ENCODE data around the gene YWHAH. TPM values are rescaled to one million over a fixed set of nuclear protein-coding genes. Genes with fewer than 3 reads are reported as not detected.

YWHAH gene
- total RNA-seq, 2 experiments from 2014 or later = 115 to 118 TPM

GRCh38 chr22:31909977-31910376 is 34.4 kb upstream of the YWHAH start:
- intact Hi-C loops (cut with micrococcal nuclease) = no loop called here
- no peak overlapping the region for H3K4me3 Mint-ChIP-seq
- H3K9me3 Mint-ChIP-seq = no peaks in the 10 kb centered on the region
- H3K27me3 Mint-ChIP-seq (ENCODE audit: low read depth) = no peaks in the 10 kb centered on the region
- peaks cover 10% of the 10 kb centered on the region for H3K36me3 Mint-ChIP-seq (ENCODE audit: low read depth)
- DNase-seq = no peak
- no peak overlapping the region for H3K27ac Mint-ChIP-seq
- H3K4me1 Mint-ChIP-seq (ENCODE audit: low read depth) = no peaks in the 10 kb centered on the region
- CTCF ChIA-PET = no interaction called here

DNA sequence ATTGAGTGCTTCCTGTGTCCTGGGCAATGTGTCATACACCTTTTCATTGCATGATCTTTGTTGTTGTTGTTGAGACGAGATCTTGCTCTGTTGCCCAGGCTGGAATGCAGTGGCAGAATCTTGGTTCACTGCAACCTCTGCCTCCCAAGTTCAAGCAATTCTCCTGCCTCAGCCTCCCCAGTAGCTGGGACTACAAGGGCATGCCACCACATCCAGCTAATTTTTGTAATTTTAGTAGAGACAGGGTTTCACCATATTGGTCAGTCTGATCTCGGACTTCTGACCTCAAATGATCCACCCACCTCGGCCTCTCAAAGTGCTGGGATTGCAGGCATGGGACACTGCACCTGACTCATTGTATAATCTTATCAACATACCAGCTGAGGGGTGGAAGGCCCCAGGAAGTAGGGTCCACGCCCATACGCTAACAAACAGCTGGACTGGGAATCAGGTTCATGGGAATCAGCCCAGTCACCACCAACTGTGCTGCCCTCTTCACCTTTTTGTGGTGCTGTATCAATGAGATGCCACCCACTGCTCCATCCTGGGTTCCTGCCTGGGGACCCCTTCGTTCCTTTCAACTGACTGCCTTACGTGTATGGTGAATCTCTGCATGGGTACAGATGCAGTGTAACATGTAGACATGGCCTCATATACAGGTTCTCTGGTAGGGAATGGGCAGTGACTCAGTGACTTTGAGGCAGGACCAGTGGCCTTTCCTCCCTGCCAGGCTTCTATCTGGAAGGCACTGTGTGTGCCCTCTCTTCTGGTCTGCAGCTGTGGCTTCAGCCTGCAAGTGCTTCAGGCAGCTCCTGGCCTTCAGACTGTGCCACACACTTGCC is 32.5 kb upstream of the YWHAH start:
- no peak for DNase-seq
- intact Hi-C loops (cut with micrococcal nuclease) = no loop called here
- H3K4me1 Mint-ChIP-seq (ENCODE audit: low read depth) = no peaks in the 10 kb centered on the region
- H3K27me3 Mint-ChIP-seq (ENCODE audit: low read depth) = no peaks in the 10 kb centered on the region
- peaks cover 6% of the 10 kb centered on the region for H3K36me3 Mint-ChIP-seq (ENCODE audit: low read depth)
- H3K27ac Mint-ChIP-seq = no peak overlapping the region
- CTCF ChIA-PET = interaction anchor here (1.5 kb wide), 1 partner anchor 59 kb away, joined by 5 read pairs; no protein-coding TSS in a partner anchor
- H3K9me3 Mint-ChIP-seq = no peaks in the 10 kb centered on the region
- no peak overlapping the region for H3K4me3 Mint-ChIP-seq

- H3K27ac Mint-ChIP-seq = no peak overlapping the region
- intact Hi-C loops (cut with micrococcal nuclease) = no loop called here
- H3K27me3 Mint-ChIP-seq (ENCODE audit: low read depth) = no peaks in the 10 kb centered on the region
- H3K4me3 Mint-ChIP-seq = no peak overlapping the region
- CTCF ChIA-PET = no interaction called here
- H3K9me3 Mint-ChIP-seq = no peaks in the 10 kb centered on the region
- no peak for DNase-seq
- H3K36me3 Mint-ChIP-seq (ENCODE audit: low read depth) = peaks cover 6% of the 10 kb centered on the region
- no peaks in the 10 kb centered on the region for H3K4me1 Mint-ChIP-seq (ENCODE audit: low read depth)
These were observed 32.0 kb upstream of the YWHAH start for GRCh38 chr22:31912407-31912743.

GRCh38 chr22:31915586-31915985 is 28.7 kb upstream of the YWHAH start:
- Mint-ChIP-seq H3K27ac (no peak overlapping the region), H3K4me3 (no peak overlapping the region), H3K9me3 (no peaks in the 10 kb centered on the region), H3K36me3 (ENCODE audit: low read depth) (no peaks in the 10 kb centered on the region), H3K27me3 (ENCODE audit: low read depth) (no peaks in the 10 kb centered on the region), H3K4me1 (ENCODE audit: low read depth) (no peaks in the 10 kb centered on the region)
- CTCF ChIA-PET = no interaction called here
- DNase-seq = no peak
- intact Hi-C loops (cut with micrococcal nuclease) = no loop called here

DNA sequence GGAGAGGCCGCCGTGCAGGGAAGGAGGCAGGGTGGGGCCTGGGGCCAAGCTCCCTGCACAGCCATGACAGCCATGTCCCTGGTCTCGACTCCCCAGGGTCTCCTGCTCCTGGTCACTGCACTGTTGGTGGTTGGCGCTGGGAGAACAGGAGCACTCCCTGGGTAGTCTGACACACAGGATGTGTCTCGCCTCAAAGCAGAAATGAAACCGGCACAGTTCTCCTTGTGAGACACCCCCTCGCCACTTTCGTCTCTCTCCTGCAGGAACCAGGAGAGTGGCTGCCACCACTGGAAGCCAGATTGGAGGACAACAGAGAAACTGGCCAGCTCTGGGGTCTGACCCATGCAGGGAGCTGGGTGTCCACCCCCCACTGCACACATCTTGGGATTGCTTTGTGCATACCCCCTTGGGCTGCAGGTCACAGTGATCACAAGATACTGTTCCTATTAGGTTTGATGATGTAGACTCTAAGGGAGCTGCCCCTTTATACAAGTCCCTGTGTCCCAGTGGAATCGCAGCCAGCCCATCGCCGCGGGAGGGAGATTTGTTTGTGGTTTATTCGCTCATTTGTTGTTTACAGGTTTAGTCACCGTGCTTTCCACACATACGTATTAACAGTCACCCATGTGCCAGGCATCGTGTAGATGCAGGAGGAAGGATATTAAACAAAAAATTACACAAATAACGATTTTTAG is 27.0 kb upstream of the YWHAH start:
- Mint-ChIP-seq H3K9me3 (no peaks in the 10 kb centered on the region), H3K27ac (no peak overlapping the region), H3K4me1 (ENCODE audit: low read depth) (no peaks in the 10 kb centered on the region), H3K4me3 (no peak overlapping the region), H3K36me3 (ENCODE audit: low read depth) (no peaks in the 10 kb centered on the region), H3K27me3 (ENCODE audit: low read depth) (no peaks in the 10 kb centered on the region)
- CTCF ChIA-PET = interaction anchor here (0.5 to 0.7 kb wide), 3 partner anchors 15 to 52 kb away, joined by 3 read pairs; no protein-coding TSS in a partner anchor
- DNase-seq = no peak
- intact Hi-C loops (cut with micrococcal nuclease) = no loop called here

GRCh38 chr22:31919730-31920129 is 24.6 kb upstream of the YWHAH start:
- Mint-ChIP-seq H3K4me1 (ENCODE audit: low read depth) (no peaks in the 10 kb centered on the region), H3K27me3 (ENCODE audit: low read depth) (no peaks in the 10 kb centered on the region), H3K4me3 (no peak overlapping the region), H3K36me3 (ENCODE audit: low read depth) (no peaks in the 10 kb centered on the region), H3K27ac (no peak overlapping the region), H3K9me3 (no peaks in the 10 kb centered on the region)
- CTCF ChIA-PET = interaction anchor here (0.6 to 1.0 kb wide), 3 partner anchors 9 to 254 kb away, joined by 3 to 5 read pairs (median 3); no protein-coding TSS in a partner anchor
- intact Hi-C loops (cut with micrococcal nuclease) = no loop called here
- no peak for DNase-seq

GRCh38 chr22:31920306-31920705 is 24.0 kb upstream of the YWHAH start:
- Mint-ChIP-seq H3K4me3 (no peak overlapping the region), H3K27me3 (ENCODE audit: low read depth) (peaks cover 3% of the 10 kb centered on the region), H3K4me1 (ENCODE audit: low read depth) (no peaks in the 10 kb centered on the region), H3K36me3 (ENCODE audit: low read depth) (no peaks in the 10 kb centered on the region), H3K27ac (no peak overlapping the region), H3K9me3 (no peaks in the 10 kb centered on the region)
- CTCF ChIA-PET = interaction anchor here (1.0 kb wide), 1 partner anchor 254 kb away, joined by 3 read pairs; no protein-coding TSS in a partner anchor
- intact Hi-C loops (cut with micrococcal nuclease) = no loop called here
- no peak for DNase-seq

DNA sequence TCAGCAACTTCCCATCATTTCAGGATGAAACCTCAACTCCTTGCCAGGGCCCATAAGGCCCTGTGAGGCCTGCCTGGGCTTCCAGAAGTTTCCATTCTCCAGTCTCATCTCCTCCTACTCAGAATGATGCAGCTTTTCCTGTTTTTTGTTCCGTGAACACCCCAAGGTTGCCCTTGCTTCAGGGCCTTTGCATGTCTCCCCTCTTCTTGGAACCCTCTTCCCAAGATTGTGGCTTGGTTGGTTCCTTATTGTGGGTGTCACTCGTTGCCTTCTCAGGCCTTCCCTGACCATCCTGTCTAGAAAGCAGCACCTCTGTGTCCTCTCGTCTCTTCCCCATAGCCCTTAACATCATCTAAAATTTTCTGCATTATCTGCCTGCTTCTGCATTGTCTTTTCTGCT is 23.2 kb upstream of the YWHAH start:
- intact Hi-C loops (cut with micrococcal nuclease) = no loop called here
- DNase-seq = no peak
- CTCF ChIA-PET = no interaction called here
- H3K4me1 Mint-ChIP-seq (ENCODE audit: low read depth) = no peaks in the 10 kb centered on the region
- H3K27me3 Mint-ChIP-seq (ENCODE audit: low read depth) = peaks cover 7% of the 10 kb centered on the region
- no peaks in the 10 kb centered on the region for H3K9me3 Mint-ChIP-seq
- H3K36me3 Mint-ChIP-seq (ENCODE audit: low read depth) = no peaks in the 10 kb centered on the region
- no peak overlapping the region for H3K4me3 Mint-ChIP-seq
- H3K27ac Mint-ChIP-seq = no peak overlapping the region

GRCh38 chr22:31922534-31922933 is 21.8 kb upstream of the YWHAH start:
- CTCF ChIA-PET = interaction anchor here (0.6 kb wide), 1 partner anchor 48 kb away, joined by 4 read pairs; no protein-coding TSS in a partner anchor
- intact Hi-C loops (cut with micrococcal nuclease) = no loop called here
- Mint-ChIP-seq H3K4me3 (no peak overlapping the region), H3K27ac (no peak overlapping the region), H3K36me3 (ENCODE audit: low read depth) (no peaks in the 10 kb centered on the region), H3K9me3 (no peaks in the 10 kb centered on the region), H3K4me1 (ENCODE audit: low read depth) (no peaks in the 10 kb centered on the region), H3K27me3 (ENCODE audit: low read depth) (peaks cover 7% of the 10 kb centered on the region)
- no peak for DNase-seq

- CTCF ChIA-PET = interaction anchor here (0.6 kb wide), 1 partner anchor 47 kb away, joined by 4 read pairs; no protein-coding TSS in a partner anchor
- intact Hi-C loops (cut with micrococcal nuclease) = no loop called here
- no peak for DNase-seq
- no peaks in the 10 kb centered on the region for H3K36me3 Mint-ChIP-seq (ENCODE audit: low read depth)
- H3K27ac Mint-ChIP-seq = no peak overlapping the region
- H3K9me3 Mint-ChIP-seq = no peaks in the 10 kb centered on the region
- no peak overlapping the region for H3K4me3 Mint-ChIP-seq
- peaks cover 9% of the 10 kb centered on the region for H3K27me3 Mint-ChIP-seq (ENCODE audit: low read depth)
- no peaks in the 10 kb centered on the region for H3K4me1 Mint-ChIP-seq (ENCODE audit: low read depth)
These were observed 21.2 kb upstream of the YWHAH start for GRCh38 chr22:31923136-31923535.

GRCh38 chr22:31923747-31924146 is 20.6 kb upstream of the YWHAH start:
- intact Hi-C loops (cut with micrococcal nuclease) = no loop called here
- no peak for DNase-seq
- Mint-ChIP-seq H3K4me1 (ENCODE audit: low read depth) (no peaks in the 10 kb centered on the region), H3K36me3 (ENCODE audit: low read depth) (no peaks in the 10 kb centered on the region), H3K27ac (no peak overlapping the region), H3K9me3 (no peaks in the 10 kb centered on the region), H3K27me3 (ENCODE audit: low read depth) (peaks cover 9% of the 10 kb centered on the region), H3K4me3 (no peak overlapping the region)
- CTCF ChIA-PET = no interaction called here

DNA sequence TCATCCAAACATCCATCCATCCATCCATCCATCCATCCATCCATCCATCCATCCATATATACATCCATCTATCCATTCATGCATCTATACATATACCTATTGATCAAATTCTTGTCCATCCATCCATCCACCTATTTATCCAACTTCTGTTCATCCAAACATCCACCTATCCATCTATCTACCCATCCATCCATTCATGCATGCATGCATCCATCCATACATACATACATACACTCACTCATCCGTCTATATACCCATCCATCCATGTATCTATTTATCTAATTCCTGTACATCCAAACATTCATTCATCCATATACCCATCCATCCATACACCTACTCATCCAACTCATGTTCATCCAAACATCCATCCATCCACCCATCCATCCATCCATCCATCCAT is 19.3 kb upstream of the YWHAH start:
- CTCF ChIA-PET = no interaction called here
- Mint-ChIP-seq H3K27me3 (ENCODE audit: low read depth) (peaks cover 9% of the 10 kb centered on the region), H3K27ac (no peak overlapping the region), H3K36me3 (ENCODE audit: low read depth) (no peaks in the 10 kb centered on the region), H3K9me3 (no peaks in the 10 kb centered on the region), H3K4me1 (ENCODE audit: low read depth) (no peaks in the 10 kb centered on the region), H3K4me3 (no peak overlapping the region)
- no peak for DNase-seq
- intact Hi-C loops (cut with micrococcal nuclease) = no loop called here

- no peak for DNase-seq
- no peaks in the 10 kb centered on the region for H3K9me3 Mint-ChIP-seq
- H3K4me1 Mint-ChIP-seq (ENCODE audit: low read depth) = no peaks in the 10 kb centered on the region
- no peak overlapping the region for H3K4me3 Mint-ChIP-seq
- H3K36me3 Mint-ChIP-seq (ENCODE audit: low read depth) = no peaks in the 10 kb centered on the region
- peaks cover 9% of the 10 kb centered on the region for H3K27me3 Mint-ChIP-seq (ENCODE audit: low read depth)
- H3K27ac Mint-ChIP-seq = no peak overlapping the region
- CTCF ChIA-PET = no interaction called here
- intact Hi-C loops (cut with micrococcal nuclease) = no loop called here
These were observed 18.3 kb upstream of the YWHAH start for GRCh38 chr22:31926024-31926423.
